SW480 (cell line): ENCODE results near the gene SEMA3C.

Experiments
- DNase-seq: peaks from one replicate; pipeline ENCODE4 v3.0.0-alpha.2; 2016; ENCODE audit warnings: low spot score

SEMA3C gene

DNA sequence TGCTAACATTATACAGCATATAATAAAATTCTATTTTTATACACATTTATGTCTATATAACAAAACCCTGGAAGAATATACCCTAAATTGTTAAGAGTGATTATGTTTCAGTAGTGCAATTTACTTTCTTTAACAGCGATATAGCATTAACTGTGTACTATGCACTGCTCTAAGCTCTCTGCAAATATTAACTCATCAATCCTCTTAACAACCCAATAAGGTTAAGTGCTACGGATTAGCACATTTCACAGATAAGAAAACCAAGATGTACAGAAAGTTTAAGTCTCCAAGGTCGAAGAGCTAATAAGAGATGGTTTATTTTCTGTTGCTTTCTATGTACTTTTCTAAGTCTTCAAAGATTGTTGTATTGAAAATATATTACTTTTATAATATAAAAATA lies 95.8 kb downstream of the SEMA3C start:
- DNase-seq = no peak

DNA sequence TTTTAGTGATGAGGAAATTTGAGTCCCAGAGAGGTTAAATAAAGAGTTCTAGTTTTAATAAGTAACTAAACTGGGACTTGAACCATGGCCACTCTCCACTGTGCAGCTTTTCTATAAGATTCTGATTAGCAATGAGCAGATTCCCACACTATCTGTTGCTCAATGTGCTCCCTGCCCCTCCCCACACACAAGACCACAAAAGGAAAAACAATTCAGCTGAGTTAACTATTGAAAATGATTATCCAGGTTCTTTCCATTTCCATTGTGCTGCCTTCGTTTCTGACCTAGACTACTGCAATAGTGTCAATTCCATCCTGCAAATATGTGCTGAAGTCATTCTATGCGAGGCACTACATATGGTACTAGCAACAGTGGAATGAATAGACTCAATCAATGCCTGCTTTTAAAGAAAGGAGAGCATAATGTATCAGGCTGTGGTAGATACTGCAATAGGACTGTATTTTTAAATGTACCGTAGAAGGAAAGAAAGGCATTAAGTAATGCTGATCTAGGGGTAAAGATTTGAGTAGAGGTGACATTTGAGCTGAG lies 97.0 kb downstream of the SEMA3C start:
- no peak for DNase-seq

DNA sequence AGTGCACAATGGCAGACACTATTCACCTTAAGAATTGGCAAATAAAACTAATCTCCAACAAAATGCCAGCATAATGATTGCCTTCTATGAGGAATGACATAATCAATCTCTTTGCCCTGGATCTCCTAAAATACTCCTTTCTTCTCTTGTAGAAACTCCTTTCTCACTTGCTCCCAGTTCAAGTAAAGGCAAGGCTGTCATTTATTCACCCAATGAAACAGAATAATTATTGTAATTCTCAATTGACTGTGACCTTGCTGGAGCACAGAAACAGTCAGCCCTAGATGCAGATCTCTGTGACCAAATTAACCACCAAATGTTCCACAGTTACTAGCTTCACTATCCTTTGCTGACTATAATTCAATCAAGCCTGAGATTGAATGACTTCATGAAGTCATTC lies 99.3 kb downstream of the SEMA3C start:
- DNase-seq = no peak

DNA sequence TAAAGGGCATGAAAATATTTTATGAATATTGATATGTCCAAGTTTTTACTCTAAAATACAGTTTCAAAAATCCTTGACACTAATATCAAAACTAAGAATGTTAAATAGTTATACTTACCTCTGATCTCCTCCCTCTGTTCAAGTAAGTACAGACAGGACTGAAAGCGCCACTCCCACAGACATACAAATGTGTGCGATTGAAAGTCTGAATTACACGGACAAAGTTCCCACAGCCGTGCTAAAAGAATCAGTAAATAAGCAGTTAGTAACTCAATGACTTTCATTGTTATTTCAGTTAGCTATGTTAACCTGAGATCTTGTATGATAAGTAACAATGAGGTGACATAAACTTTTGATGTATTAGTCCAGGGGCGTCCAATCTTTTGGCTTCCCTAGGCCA lies 100.7 kb downstream of the SEMA3C start:
- no peak for DNase-seq

DNA sequence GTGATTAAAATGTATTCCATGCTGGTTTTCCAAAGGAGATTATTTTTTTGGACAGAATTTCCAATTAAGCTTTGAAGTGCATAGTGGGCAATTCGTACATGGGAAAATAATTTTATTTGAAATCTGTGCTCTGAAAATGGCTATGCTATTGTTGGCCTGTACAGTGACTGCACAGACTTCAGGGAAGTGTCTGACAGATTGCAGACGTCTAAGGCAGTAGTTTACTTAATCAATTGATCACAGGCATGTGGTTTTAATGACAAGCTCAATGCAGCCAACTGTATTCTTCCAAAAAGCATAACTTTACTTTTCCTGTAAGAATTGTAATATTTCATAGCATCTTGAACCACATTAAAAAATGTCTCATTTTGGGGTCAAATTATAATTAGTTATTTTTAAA lies 102.0 kb downstream of the SEMA3C start:
- no peak for DNase-seq

DNA sequence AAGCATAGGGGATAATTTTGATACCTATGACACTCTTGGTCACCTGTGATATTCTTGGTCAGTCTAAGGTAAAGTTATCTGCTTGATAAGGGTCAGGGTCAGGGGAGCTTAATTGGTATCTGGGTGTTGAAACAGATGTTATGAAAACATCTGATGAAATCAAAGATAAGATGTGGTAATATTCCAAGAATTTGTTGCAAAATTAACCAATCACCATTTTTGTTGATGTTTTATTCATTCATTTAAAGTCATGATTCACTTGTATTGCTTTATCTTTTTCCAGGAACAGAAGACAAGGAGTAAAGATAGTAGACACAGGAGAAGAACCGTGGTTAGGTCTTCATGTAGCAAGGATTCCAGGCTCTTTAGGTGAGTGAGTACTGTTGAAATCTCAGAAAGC lies 103.1 kb downstream of the SEMA3C start:
- no peak for DNase-seq

DNA sequence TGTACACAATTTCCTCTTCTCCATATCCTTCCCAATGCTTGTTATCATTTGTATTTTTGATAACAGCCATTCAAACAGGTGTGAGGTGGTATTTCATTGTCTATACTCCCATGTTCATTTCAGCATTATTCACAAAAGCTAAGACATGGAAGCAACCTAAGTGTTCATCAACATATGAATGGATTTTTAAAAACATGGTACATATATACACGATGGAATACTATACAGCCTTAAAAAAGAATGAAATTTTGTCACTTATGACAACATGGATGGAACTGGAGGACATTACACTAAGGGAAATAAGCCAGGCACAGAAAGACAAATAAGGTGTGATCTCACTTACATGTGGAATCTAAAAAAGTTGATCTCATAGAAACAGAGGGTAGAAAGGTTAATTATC lies 109.3 kb downstream of the SEMA3C start:
- no peak for DNase-seq

DNA sequence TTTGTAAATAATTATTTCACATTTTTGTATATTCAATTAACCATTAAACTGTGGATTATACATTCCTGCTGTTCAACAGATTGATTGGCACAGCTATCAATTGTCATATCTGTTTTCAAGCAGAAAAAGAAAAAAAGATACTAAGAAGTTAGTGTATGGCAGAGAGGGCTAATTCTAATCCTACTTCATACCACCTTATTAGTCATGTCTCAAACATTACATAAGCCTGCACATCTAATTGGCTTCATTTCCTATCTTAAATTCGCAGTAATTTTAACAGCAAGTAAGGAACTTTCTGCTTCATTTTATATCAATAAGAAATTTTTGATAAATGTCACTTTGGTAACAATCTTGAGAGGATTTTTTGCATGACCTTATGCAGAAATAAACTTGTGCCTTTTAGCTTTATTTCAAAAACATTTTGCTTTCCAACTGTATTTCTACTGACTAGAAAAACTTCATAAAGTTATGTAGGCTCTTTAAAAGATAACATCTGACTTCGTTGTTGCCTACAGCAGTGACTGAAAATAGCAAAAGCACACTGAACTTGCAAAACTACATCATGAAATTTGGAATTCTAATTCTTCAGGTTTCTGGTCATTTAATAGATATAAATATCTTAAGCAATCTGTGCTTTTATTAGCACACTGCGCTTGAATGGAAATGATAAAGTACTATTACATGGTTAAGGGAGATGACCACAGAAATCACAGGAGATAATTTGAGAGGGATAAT lies 111.5 kb downstream of the SEMA3C start:
- no peak for DNase-seq

DNA sequence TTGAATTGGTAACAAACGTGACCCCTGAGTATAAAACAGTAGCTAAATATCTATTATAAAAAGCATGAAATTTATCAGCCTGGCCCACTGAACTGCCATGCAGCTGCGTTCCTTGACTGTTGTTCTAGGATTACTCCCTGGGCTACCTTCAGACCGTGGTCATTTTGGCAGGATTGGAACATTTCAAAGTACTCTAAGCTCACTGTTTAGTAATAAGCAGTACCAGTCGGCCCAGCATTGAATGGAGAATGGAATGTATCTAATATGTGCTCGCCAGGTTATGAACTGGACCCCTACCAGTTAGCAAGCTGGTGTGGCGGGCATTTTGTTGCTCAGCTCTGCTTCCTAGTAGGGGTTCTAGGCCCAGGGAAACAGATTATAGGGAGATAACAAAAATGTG lies 112.2 kb downstream of the SEMA3C start:
- no peak for DNase-seq

DNA sequence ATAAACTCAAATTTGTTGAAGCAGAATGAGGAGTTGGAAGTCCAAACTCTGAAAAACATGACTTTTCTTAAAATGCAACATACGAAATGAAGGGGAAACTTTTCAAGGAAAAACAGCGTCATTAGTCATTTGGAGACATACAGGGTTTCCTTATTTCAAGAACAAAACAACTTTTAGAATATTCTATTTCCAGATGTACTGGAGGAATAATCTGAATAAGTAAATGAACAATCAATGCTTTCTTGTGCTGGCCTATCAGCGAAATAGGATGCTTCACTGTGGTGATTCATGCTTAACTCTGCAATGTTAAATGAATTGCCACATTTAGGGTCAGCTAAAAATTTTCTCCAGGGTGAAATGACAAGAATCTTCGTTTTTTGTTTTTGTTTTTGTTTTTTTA lies 114.3 kb downstream of the SEMA3C start:
- no peak for DNase-seq

DNA sequence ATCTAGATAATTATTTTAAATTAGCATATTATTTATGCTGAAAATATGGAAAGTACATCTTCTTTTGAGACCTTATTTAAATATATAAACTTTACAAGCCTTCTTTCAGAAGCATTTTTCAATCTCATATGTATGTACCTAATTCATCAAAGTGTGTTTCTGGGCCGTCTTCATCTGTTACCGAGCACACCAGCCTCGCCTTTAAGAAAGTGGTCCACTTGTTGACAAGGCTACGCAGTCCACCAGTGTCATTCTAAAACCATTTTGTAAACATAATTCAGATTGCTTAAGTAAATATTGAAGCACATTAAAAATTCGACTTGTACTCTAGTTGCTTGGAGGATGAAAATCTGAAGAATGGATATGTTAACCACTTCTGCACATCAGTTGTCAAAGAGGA lies 116.3 kb downstream of the SEMA3C start:
- no peak for DNase-seq

DNA sequence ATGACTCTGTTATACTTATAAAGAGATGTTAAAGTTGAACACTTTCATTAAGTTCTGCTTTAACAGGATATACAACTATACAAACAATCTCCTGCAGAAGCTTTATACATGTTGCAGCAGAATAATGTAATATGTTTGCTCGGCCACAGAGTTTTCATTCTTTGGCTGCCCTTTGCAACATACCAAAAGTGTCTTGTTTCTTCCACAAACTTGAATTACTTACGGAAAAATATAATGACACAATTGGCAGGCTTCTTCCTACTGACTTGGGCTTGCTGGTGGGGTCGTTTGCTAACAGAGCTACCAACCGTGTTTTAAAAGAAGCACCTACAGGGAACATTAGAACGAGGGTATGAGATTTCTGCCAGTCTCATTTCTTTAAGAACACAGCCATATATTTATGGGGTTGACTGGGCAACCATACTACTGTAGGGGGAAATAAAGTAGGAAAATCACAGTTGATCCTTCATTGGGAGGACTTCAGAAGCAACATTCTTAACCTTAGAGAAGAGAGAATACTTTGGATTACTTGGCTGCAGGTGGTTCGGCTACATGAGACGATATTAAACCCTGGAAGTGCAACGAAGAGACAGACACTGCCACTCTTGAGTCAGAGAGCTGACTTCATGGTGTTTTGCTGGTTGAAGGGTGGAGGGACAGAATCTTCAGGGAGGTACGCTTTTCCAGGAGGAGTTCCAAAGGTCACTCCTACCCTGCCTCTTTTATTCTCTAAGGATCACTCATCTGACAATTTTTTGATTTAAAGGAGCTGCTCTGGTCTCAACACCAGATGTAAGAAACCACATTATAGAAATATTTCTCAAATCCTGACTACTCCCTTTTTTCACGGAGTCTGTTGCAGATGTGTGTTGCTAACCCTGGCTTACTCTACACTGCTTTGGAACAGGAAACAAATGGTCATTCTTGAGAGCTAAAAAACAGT lies 123.9 kb downstream of the SEMA3C start:
- DNase-seq = no peak

DNA sequence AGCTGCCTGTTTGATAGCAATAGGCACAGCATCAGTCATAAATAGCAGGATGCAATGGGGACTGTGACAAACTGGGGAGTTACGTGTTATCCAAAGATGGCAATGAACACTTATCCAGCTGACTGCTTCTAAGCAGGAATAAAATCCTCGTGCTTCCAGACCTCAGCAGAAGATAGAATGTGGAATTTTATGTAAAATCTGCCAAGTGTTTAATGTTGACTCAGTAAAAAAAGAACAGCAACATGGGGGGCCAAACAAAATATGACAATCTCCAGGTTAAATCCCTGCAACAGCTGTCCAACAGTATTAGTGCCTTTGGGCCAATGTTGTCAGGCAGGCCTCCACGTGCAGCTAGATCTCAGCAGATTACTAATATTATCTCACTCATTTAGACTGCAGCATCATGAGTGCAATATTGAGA lies 127.3 kb downstream of the SEMA3C start:
- no peak for DNase-seq

DNA sequence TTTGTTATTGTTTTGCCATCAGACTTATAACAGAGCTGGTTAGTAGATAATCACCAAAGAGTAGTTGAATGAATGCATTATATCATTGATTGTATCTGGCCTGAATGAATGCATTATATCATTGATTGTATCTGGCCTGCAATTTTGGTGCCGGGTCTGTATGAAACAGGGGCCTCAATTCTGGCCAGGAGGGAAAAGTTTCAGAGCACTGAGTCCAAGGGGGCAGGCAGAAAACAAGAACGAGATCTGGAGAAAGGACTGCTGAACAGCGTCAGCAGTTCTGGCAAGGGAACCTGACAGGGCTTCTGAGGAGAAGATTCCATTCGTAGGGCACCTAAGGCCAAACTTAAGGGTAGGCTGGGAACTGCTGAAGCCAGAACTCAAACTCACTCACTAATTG lies 128.0 kb downstream of the SEMA3C start:
- no peak for DNase-seq

DNA sequence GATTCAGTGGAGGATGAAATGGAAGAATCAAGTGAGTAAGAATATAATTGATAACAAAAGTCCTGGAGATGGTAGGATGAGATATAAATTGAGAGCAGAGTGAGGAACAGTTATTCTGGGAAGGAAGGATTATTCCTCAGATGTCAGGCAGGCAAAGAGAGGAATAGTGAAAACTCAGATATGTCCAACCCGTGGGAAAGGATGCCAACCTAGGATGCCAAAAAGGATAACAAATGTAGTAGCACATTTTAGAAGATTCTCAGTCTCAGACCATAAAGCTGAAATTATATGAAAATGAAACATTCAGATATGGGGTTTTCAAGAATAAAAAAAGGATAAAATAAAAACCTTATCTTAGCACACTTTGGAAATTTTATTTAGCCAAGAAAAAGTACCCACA lies 131.1 kb downstream of the SEMA3C start:
- DNase-seq = no peak

DNA sequence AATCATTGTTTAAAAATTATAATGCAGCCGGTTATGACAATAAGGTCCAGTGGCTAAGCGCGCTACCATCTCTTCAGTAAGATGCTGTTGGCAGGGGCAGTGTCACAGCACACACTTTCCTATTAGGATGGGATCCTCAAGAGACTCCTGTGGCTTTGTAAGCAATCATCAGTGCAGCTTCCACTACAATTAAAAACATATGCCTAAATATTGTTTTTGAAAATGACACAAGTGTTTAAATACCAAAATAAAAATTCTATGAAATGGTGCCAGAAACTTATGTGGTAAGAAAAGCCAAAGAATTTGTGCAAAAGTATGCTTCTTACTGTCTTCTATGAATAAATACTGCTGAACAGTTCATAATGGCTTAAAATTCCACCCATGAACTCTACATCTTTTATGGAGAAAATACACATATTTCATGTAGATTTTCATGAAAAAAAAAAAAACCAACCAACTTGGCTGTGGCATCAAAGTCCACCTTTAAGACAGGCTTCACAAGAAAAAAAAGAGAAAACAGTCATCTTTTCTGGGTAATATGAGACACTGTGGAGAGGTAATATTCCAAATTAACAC lies 132.8 kb downstream of the SEMA3C start:
- no peak for DNase-seq

DNA sequence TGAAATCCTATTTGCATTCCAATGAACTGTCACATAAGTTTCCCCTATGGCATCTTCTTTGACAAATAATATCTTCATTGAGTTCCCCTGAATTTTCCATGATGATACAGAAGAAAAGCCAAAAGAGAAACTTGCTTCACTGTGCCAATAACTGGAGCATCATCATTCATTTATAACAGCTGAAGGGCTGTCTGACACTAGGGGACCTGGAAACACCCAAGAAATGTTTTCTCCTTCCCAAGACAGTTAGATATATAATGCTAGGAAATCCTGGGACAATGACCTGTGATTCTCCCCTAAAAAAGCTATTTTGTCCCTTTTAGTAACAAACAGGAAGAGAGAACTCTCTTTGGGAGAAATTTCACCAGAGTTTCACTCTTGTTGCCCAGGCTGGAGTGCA lies 133.6 kb downstream of the SEMA3C start:
- DNase-seq = no peak

DNA sequence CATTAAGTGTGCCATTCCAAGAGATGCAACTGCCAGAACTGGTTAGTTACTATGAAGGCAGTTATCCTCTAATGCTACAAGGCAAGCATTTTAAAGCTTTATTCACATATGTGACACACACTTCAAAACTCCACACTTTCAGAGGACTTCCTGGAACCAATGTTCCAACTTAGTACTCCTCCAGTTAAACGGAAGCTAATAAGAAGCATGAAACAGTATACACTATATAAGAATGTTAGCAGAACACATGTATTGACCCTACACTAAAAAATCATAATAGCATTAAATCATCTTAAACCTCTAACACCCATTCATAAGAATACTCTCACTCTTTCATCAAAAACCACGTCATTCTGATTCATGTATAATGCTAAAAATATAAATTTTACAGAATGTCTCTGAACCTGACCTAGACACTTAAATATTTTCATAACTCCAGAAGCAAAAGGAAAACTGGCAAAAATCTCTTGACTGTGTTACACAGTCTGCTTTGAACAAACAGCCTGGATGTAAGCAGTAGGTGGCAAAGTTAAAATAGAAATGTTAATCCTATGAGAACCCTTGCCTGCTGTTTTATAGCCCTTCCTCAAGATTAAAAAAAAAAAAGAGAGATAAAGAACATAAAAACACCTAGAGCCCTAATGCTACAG lies 135.0 kb downstream of the SEMA3C start:
- DNase-seq = no peak

DNA sequence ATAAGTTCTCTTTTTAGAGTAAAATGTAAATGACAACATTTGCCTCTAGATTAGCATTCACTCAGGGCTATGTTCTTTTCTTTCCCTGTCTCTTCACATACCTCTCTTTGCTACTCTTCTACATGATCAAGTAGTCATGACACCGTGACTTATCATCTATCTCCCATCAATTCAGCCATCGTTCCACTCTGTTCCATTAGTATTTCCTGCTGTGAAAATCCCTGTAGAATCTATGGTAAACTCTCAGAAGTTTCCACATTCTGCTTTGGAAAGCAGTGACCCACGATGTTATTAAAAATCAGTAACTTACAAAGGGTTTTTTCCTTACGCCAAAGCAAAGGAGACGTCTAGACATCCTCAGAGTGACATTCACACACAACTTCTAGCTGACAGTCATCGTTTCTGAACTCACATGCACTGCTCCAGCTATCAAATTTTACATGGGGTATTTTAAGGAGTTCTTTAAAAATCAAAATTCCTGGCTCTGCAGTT lies 135.6 kb downstream of the SEMA3C start:
- DNase-seq = no peak

DNA sequence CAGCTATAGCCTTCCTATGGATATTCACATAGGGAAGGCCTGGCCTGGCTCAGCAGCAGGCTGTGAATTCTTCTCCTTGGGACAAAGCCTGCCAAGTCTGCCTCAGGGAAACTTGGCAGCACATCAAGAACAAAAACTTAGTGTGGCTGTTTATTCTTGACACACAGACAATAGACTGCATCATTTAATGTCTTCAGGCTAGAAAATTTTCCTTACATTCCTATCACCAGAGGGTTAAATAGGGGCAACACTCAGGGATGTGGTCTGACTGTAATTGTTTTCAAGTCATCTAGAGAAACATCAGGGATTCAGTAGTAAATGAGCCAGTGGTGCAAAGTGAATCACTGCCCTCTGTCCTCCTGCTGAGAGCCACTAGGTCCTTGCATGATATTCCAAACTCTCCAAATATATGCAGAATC lies 137.3 kb downstream of the SEMA3C start:
- no peak for DNase-seq

DNA sequence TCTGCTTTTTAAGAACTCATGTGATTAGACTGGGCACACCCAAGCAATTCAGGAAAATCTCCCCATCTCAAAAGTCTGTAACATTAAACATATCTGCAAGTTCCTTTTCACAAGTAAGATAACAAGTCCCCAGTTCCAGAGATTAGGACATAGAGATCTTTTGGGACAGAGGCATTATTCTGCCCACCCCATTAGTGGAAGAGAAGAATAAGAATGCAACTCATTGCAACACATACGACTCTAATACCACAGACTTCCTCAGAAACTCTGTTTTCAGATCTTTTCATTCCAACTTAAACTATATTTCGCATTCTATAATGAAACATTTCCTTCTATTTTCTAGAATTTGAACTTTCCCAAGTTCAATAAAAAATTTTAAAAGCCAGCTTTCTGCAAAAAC lies 137.7 kb downstream of the SEMA3C start:
- no peak for DNase-seq

DNA sequence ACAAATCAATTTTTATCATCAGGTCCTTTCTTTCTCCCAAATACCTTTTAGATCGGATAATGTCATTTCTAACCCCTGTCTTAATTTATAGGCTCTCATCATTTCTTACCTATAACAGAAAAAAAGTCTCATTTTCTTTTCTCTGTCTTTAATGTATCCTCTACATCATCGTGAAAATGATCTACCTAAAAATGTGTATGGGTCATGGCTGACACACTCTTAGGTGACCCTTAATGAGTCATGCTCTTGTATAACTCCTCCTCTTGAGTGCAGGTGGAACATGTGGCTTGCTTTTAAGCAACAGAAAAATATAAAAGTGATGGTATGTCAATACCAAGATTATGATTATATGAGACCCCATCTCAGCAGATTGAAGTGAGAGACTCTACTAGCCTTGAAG lies 139.4 kb downstream of the SEMA3C start:
- no peak for DNase-seq
